ENCODE results near the gene RNFT2.

GRCh38 chr12:116853507-116853906 is 115.4 kb downstream of the RNFT2 start:
- TF ChIP-seq CTCF (conservative IDR thresholded peaks at IDR 0.05; ENCODE audit: low read depth, low read length) (no peak), EZH2 (IDR thresholded peaks at IDR 0.05; ENCODE audit: low read length, unreplicated experiment) (no peak), EZH2phosphoT487 (IDR thresholded peaks at IDR 0.05; ENCODE audit: borderline replicate concordance, low read length) (no peak)

Data from PC-3 (cell line).